GM19328 (cell line): ENCODE data around the gene HCRTR2.
"Not testable (repeated sequence)": the region's sequence is repeated elsewhere in the genome, so short reads cannot be mapped to it uniquely, and the experiment has no call there.

Source experiments
- ATAC-seq: cut with Tn5 transposase; IDR thresholded peaks from one replicate; pipeline ENCODE4 v1.9.1; 2021; ENCODE audit warnings: mild to moderate bottlenecking, moderate library complexity; ENCODE audit not compliant: unreplicated experiment

HCRTR2 gene

DNA sequence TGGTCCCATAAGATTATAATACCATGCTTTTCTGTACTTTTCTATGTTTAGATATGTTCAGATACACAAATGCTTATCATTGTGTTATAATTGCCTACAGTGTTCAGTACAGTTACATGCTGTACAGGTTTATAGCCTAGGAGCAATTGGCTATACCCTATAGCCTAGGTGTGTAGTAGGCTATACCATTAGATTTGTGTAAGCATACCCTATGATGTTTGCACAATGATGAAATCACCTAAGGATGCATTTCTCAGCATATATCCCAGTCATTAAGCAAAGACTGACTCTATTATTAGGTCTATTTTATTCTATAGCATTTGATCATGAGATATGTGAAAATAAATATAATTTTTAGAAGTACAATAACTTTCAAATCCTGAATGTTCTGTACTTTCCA is 36.6 kb downstream of the HCRTR2 start:
- ATAC-seq: no peak

DNA sequence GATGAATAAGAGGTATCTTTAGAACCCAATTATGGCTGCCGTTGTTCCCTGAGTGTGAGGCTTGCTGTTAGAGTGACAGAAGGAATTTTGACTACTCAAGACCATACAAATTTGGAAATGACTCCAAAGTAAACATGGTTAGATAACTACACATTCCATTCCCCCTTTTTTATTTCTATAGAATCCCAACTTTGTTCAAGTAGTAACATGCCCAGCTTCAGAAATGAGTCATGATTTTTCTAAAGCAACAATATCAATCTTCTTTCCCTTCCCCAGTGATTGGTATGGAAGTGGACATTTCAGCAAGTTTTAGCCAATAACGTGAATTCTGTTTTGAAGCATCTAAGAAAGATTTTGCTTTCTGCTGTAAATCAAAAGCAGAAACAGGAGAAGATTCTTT is 37.8 kb downstream of the HCRTR2 start:
- ATAC-seq: no peak

DNA sequence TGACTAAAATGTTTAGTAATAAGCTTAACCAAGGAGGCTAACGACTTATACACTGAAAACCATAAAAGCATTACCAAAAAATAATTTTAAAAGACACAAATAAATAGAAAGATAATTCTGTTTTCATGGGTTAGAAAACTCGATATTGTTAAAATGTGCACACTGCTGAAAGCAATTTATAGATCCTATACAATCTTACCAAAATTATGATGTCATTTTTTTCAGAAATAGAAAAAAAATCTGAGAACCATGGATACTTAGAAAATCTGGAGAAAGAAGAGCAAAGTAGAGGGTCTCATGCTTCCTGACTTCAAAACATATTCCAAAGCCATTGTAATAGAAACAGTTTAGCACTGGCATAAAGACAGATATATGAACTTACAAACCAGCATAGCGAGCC is 46.6 kb downstream of the HCRTR2 start:
- ATAC-seq: no peak

DNA sequence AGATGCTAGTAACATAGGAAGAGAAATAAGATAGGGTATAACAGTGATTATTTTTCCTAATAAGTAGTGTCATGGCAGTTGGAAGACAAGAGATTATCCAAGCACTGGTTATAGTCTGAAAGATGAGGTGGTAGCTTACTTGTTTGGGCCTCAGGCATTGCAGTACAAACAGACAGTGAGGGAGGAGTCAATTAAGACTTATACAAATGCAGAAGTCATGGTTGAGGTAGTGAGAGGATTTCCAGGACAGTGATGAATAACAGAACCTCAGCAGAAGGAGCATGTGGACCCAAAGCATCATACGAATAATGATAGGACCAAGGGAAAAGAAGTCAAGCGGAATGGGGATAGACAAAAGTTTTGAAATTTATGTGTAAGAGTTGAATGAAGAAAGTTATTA is 53.5 kb downstream of the HCRTR2 start:
- no peak for ATAC-seq

DNA sequence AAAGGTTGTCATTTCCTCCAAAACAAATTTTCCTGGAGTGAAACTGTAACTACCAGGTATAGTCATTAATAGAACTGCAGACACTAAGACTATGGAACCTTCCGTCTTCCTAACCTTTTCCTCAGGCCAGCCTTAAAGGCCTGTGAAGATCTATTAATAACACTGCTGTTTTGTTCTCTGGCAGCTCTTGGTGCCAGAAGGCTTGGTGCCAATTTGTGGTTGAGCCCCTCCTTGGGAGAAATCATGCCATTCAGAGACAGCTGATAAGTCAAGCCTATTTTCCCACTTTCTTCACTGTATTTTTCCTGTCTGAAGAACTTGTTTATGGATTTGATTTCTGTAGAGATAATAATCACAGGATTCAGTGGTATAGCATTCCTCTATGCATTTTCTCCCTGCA is 64.8 kb downstream of the HCRTR2 start:
- ATAC-seq: no peak

DNA sequence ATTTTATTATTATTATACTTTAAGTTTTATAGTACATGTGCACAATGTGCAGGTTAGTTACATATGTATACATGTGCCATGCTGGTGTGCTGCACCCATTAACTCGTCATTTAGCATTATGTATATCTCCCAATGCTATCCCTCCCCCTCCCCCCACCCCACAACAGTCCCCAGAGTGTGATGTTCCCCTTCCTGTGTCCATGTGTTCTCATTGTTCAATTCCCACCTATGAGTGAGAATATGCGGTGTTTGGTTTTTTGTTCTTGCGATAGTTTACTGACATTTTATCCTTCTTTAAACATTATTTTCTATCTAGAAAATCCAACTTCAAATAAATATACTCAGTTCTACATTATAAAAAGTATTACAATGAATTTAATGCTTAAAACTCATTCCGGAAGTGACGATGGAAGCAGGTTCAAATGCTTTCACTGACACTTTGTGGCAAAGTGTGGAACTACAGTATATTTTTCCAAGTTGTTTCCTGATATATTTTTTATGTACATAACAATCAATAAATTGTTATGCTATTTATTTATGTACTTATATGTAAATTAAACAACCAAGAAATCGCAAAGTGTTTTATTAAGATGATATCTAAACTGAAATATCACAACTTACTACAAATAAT is 66.8 kb downstream of the HCRTR2 start:
- ATAC-seq: not testable (repeated sequence)

DNA sequence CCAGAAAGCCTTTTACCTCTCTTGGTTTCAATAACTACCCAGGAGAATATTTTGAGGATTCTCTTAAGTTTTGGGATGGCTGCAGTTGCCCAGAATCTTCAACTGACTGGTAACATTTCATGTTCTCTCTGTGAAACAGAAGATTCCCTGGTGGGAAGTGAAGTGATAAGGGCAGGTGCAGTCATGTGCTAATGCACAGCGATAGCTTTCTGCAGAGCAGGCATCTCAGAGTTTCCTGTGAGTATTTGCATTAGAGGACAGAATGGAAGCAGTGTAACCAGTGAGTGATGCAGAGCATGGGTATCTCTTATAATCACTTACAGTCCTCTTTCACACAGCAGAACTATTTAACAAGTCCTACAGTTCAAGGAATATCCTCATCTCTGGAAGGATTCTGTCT is 76.1 kb downstream of the HCRTR2 start:
- no peak for ATAC-seq

DNA sequence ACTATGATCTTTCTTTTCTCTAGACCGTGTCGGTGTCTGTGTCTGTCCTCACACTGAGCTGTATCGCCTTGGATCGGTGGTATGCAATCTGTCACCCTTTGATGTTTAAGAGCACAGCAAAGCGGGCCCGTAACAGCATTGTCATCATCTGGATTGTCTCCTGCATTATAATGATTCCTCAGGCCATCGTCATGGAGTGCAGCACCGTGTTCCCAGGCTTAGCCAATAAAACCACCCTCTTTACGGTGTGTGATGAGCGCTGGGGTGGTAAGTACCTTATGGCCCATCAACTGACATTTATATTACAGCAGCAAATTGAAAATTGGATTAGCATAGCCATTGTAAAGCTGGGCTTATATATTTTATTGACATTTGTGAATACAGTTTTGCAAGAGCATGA is 80.8 kb downstream of the HCRTR2 start:
- no peak for ATAC-seq

DNA sequence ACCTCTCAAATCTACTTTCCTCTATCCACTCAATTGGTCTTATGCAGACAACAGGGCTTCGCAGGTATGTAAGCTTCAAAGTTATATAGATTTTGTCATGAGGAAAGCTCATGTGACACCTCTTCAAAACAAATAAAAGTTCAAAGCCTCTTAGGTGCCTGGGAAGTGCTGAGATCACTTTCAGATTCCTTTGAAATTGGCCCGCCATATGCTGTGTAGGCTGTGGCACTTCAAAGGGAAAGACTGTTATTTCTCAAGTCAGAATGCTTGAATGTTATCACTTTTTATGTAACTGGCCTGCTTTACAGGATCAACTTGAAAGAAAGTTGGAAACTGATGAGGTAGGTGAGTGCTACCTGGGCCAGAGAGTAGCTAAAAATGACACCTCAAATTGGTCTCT is 85.9 kb downstream of the HCRTR2 start:
- ATAC-seq: no peak

DNA sequence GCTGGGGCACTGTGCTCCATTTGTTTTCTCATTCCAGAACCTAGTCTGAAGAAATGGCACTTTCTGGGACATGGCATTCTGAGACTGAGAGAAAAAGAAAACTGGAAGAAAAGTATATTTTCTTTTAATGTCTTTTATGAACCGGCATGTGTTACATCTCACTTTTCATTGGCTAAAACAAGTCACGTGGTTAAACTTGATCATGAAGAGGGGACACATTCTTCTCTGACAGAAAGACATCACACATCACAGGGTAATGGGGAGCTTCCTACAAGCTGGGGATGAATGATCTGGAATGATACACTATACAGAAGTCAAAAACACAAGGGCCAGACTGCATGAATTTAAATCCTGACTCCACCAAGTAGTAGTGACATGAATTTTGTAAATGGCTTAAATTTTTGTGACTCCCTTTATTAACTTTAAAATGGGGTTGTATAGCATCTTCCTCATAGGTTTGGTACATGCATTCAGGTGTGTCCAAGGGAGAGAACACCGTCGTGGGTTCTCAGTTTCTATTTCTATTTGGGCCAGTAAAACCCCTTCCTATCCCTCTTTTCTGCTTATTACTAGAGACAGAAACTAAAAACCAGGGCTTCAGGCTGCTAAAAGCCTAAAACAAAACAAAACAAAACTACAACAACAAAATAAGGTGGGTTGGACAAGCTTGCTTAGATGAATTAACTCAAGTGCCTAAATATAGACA is 91.2 kb downstream of the HCRTR2 start:
- ATAC-seq: no peak

DNA sequence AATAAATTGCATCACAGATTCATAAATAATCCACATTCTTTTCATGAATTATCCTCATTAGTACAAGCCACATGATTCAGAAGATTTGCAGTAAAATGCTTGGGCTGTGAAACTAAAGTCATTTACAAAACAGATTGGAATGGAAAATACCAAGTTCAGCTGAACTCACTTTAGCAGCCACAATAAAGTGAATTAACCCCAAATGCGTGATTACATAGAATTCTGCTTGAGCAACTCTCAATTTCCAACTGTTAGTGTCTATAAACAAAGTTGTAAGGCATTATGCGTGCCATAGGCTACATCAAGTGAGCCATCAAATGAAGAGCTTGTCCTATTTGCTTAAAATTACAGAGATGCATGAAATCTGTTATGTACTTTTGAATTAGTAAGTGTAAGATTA is 92.6 kb downstream of the HCRTR2 start:
- no peak for ATAC-seq

DNA sequence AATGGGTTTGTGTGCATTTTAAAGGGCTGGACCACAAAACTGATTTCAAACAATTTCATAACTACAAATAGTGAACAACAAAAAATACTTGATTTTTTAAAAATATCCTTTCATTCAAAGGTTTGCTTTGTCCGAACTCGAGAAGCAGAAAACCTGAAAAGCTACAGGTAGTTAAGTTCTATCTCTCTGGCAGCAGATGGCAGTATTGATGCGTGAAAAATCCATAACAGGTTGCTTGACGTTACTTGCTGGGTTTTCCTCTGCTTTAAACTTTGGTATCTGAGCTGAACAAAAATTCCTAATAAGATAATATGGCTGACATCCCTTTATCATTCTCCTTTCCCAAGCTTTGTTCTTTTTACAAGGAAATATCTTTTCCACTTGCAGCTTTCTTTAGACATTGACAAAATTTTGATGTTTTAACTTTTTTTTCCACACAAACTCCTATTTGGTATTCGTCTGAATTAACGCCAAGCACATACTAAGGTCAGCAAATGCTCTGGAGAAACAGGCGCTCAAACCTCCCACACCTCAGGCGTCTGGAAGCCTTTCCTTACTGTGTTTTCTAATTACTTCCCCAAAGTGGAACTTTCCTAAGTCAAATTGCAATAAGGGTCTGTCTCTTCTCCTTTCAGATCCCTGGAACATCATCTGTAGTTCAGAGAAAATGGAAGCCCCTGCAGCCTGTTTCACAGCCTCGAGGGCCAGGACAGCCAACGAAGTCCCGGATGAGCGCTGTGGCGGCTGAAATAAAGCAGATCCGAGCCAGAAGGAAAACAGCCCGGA is 102.6 kb downstream of the HCRTR2 start:
- ATAC-seq: no peak

DNA sequence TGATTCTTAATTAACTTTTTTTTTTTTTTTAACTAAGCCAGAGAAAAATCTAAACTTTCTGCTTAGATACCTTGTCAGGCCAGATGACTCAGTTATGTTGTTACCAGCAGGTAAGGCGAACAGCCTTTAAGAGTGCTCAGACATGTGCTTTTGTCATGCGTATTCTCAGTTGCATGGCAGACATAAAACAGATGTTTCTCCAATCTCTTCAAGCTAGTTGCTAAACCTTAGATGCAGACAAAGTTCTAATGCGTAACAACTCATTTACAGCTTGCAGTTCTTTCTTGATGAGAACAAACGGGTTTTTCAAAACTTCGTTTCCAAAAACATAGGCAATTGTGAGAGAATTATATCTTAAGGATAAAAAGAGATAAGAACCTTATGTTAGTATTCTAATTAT is 103.3 kb downstream of the HCRTR2 start:
- no peak for ATAC-seq

DNA sequence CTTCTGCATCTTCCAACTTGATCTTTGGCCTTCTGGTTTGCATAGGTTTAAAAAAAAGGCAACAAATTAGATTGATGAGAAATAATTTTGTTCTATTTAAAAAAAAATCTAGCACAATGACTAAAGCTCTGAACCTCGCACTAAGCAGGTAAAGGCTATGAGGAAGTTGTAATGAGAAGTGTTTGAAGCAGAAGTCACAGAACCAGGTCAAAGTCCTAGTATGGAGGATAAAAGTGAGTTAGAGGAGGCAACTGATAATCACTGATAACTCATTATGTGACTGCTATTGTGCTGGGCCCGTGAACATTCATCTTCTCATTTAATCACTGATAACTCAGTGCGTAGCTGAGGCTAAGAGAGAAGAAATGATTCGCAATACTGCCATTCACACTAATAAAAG is 106.9 kb downstream of the HCRTR2 start:
- no peak for ATAC-seq

DNA sequence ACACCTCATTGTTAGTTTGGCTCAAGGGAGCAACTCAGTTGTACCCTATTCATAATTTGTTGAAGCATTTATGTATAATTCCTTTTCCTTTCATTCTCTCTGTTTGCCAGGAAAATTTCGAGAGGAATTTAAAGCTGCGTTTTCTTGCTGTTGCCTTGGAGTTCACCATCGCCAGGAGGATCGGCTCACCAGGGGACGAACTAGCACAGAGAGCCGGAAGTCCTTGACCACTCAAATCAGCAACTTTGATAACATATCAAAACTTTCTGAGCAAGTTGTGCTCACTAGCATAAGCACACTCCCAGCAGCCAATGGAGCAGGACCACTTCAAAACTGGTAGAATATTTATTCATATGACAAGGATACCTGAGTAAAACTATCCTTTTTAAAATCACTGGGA is 107.8 kb downstream of the HCRTR2 start:
- no peak for ATAC-seq

DNA sequence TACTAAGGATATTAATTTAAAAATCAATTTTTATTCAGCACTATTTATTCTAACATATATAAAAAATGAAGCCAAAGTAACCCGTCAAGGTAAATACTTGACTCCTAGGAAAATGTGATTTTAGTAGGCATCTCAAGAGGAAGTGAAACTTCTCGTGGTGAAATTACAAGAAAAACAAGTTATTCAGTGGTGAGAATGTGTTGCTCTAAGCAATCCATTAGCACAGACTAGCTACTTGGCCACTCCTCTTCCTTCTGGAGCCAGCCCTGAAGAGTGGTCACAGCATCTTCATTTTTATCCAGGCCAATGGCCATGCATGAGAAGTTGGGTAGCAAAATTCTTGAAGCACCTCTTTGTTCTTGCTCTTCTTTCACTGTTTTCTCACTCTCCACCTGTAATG is 112.5 kb downstream of the HCRTR2 start:
- ATAC-seq: no peak

DNA sequence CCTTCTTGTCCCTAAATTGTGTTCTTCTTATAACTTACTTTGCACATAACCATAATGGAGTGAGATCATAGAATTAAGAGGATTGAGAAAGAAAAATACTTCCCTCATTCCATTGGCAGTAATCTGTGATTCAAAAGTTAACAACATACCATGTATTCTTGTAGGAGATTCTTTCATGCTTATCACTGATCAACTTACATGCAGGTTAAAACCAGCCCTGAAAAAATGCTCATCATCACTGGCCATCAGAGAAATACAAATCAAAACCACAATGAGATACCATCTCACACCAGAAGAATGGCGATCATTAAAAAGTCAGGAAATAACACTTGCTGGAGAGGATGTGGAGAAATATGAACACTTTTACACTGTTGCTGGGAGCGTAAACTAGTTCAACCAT is 116.4 kb downstream of the HCRTR2 start:
- ATAC-seq: no peak

DNA sequence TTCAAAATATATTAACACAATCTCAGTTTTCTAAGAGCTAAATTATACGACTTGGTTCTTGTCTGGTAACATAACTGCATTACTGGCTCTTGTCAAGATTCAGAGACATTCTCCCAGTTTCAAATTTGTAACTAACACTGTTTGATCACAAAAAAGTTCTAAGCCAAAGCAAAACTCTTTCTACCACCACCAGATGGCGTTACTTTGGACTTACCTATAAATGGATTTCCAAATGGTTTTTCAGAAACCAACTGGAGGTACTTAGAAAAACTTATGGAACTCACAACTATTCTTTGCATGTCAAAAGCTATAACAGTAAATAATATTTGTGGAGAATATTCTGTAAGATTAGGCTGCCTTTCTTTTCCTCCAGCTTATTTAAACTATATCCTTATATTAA is 118.8 kb downstream of the HCRTR2 start:
- no peak for ATAC-seq

DNA sequence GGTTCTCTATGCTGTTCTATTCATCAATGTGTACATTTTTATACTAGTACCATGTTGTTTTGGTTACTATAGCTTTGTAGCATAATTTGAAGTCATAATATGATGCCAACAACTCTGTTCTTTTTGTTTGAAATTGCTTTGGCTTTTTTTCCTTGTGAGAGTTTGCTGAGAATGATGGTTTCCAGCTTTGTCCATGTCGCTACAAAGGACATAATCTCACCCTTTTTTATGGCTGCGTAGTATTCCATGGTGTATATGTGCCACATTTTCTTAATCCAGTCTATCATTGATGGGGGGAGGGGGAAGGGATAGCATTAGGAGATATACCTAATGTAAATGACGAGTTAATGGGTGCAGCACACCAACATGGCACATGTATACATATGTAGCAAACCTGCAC is 122.9 kb downstream of the HCRTR2 start:
- not testable (repeated sequence) for ATAC-seq

DNA sequence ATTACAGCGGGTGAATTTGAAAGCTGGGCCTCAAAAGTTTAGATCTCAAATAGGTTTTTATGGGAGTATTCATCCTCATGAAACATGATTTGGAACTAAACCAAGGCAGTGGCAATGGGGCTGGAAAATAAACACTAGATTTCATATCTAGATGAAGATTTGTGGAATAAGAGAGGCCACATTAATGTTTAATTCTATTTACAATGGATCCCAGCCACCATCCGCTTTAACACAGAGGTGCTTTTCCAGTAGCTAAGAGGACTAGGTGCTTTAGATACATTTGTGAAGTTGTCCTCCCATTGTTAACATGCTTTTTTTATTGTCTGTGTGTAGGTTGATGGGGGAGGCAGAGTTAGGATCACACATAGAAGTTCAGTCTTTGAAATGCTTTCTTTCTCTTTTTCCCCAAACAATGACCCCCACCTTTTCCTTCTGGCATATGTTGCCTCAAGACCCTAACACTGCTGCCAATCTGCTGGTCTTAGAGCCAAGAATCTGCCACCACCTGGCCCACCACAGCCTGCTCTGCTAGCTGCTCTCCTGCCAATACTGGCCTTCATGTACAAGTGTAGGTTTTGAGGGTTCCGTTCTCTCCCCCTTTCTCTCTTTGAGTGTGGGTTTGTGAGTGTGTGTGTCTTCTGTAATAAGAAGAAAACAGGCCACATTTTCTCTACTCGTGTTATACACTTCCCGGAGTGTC is 125.1 kb downstream of the HCRTR2 start:
- ATAC-seq: no peak

DNA sequence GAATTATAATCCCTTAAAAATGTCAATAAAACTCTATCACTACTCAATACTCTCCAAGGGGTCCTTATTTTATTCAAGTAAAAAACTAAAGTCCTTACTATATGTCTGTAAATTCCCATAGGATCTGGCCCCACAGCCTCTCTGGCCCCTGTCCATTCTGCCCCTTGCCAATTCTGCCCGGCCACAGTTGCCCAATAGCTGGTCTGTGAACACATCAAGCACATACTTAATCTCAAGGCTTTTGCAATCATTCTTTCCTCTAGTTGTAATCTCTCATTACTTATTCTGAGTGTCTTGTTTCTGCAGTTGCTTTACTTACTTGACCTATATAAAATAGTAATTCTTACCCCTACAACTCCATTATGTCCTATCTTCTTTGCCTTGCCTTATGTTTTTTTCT is 130.4 kb downstream of the HCRTR2 start:
- no peak for ATAC-seq
